ENCODE results near the gene PDGFA.

PDGFA gene

GRCh38 chr7:461453-462172, 58.0 kb downstream of the PDGFA start:
- no peak for DNase-seq (ENCODE audit: extremely low read depth, low read depth)
- no peak for TF ChIP-seq CTCF (IDR thresholded peaks at IDR 0.05; ENCODE audit: low read depth, low read length, missing control alignments)
- no peak overlapping the region for H3K4me3 ChIP-seq (replicated peaks; ENCODE audit: low read depth, low read length)

GRCh38 chr7:461117-461452, 58.6 kb downstream of the PDGFA start:
- H3K4me3 ChIP-seq (replicated peaks; ENCODE audit: low read depth, low read length) = no peak overlapping the region
- TF ChIP-seq CTCF (IDR thresholded peaks at IDR 0.05; ENCODE audit: low read depth, low read length, missing control alignments) = no peak
- DNase-seq (ENCODE audit: extremely low read depth, low read depth) = no peak

GRCh38 chr7:460374-461116, 59.1 kb downstream of the PDGFA start:
- no peak for DNase-seq (ENCODE audit: extremely low read depth, low read depth)
- H3K4me3 ChIP-seq (replicated peaks; ENCODE audit: low read depth, low read length) = no peak overlapping the region
- no peak for TF ChIP-seq CTCF (IDR thresholded peaks at IDR 0.05; ENCODE audit: low read depth, low read length, missing control alignments)

GRCh38 chr7:459584-460373, 59.9 kb downstream of the PDGFA start:
- no peak for DNase-seq (ENCODE audit: extremely low read depth, low read depth)
- TF ChIP-seq CTCF (IDR thresholded peaks at IDR 0.05; ENCODE audit: low read depth, low read length, missing control alignments) = no peak

GRCh38 chr7:458511-459245, 61.0 kb downstream of the PDGFA start:
- H3K4me3 ChIP-seq (replicated peaks; ENCODE audit: low read depth, low read length) = no peak overlapping the region
- no peak for DNase-seq (ENCODE audit: extremely low read depth, low read depth)
- TF ChIP-seq CTCF (IDR thresholded peaks at IDR 0.05; ENCODE audit: low read depth, low read length, missing control alignments) = no peak

More at GRCh38 chr7:459584-460373, 59.9 kb downstream of the PDGFA start:
- H3K4me3 ChIP-seq (replicated peaks; ENCODE audit: low read depth, low read length) = no peak overlapping the region

- H3K4me3 ChIP-seq (replicated peaks; ENCODE audit: low read depth, low read length) = no peak overlapping the region
- DNase-seq (ENCODE audit: extremely low read depth, low read depth) = no peak
- TF ChIP-seq CTCF (IDR thresholded peaks at IDR 0.05; ENCODE audit: low read depth, low read length, missing control alignments) = no peak
Measured at GRCh38 chr7:457814-458510, 61.7 kb downstream of the PDGFA start.
